Head of caudate nucleus (tissue), 42 donors: Measurements from ENCODE around the gene SUV39H2.

Experiments used
- DNase-seq, 42 donors: peaks; one replicate each; pipeline versions ENCODE4 v3.0.0 to v3.0.0-alpha.2; 2020 to 2021; ENCODE audit warnings: mixed read lengths in 7 of 42
- intact Hi-C: fragments of 100-400 bp; cut with DNase I; formaldehyde crosslinking; loops from one replicate; pipeline ENCODE4 v1.15.0; 2022

Gene SUV39H2, protein sequence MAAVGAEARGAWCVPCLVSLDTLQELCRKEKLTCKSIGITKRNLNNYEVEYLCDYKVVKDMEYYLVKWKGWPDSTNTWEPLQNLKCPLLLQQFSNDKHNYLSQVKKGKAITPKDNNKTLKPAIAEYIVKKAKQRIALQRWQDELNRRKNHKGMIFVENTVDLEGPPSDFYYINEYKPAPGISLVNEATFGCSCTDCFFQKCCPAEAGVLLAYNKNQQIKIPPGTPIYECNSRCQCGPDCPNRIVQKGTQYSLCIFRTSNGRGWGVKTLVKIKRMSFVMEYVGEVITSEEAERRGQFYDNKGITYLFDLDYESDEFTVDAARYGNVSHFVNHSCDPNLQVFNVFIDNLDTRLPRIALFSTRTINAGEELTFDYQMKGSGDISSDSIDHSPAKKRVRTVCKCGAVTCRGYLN

DNA sequence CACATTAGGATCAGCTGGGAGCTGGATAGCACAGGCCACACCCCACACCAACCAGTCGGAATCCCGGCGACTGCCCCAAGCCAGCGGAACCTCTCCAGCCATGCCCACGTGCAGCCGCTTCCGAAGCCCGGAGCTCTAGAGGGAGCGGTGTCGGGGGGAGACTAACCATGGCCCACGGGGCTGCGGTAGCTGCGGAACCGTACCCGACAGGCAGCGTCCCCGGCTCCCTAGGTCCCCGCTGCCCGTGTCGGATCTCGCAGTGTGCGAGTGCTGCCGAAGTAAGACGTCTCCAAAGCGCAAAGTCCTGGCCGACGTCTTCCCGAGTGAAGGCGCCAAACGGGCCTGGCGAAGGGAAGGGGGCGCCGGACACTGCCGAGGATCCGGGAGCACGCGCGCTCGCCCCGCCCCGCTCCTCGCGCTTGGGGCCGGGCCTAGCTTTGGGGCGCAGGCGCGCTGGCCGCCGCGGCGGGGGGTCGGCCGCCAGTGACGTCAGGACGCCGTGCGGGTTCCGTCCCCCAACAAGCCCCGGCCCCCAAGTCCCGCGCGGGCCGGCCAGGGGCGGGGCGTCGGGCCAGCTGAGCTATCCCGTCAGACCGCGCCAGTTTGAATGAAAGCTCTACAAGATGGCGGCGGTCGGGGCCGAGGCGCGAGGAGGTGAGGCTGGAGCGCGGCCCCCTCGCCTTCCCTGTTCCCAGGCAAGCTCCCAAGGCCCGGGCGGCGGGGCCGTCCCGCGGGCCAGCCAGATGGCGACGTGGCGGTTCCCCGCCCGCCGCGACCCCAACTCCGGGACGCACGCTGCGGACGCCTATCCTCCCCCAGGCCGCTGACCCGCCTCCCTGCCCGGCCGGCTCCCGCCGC lies at the start of gene SUV39H2:
TSS of gene SUV39H2 (plus strand) at position 601 of the 858 bp plus-strand sequence. CDS start at position 624, 23 bp downstream.
- intact Hi-C loops = loop anchor here (2.0 to 5.0 kb wide), 3 partner anchors 40 to 218 kb away; partner anchors contain the start of genes CDNF, DCLRE1C, HSPA14 and MSANTD7
- peak; percentile 86 to 98 (median 96) for DNase-seq

DNA sequence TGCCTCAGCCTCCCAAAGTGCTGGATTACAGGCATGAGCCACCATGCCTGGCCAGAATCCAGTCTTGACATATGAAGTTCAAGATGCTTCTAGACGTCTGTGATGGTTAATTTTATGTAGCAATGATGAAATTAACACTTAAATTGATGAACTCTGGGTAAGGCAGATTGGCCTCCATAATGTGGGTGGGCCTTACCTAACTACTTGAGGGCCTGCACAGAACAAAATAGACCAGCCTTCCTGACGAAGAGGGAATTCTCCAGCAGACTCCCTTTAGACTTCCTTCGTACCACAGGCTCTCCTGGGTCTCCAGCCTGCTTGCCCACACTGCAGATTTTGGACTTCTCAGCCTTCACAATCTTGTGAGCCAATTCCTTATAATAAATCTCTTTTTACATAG lies 45.6 kb upstream of the SUV39H2 start:
- intact Hi-C loops = no loop called here
- no peak for DNase-seq

DNA sequence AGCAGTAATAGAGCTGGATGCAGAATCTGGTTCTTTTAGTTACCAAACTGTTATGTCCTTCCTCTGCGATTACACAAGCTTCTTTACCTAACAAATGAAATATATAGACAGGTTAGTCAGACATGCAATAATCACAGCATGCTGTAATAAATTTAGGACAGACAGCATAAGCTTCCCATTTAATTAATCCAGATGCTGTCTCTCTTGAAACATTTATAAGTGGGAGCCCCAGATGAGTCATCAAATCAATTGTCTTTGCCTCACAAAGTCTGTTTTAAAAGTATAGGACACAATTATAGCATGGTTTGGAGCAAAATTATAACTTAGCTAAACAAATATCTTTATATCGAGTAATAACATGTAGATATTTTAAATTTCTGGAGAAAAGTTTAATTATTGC lies 42.5 kb upstream of the SUV39H2 start:
- intact Hi-C loops = loop anchor here (5.0 kb wide), 2 partner anchors 116 to 229 kb away; partner anchors contain the start of gene DCLRE1C
- no peak for DNase-seq

DNA sequence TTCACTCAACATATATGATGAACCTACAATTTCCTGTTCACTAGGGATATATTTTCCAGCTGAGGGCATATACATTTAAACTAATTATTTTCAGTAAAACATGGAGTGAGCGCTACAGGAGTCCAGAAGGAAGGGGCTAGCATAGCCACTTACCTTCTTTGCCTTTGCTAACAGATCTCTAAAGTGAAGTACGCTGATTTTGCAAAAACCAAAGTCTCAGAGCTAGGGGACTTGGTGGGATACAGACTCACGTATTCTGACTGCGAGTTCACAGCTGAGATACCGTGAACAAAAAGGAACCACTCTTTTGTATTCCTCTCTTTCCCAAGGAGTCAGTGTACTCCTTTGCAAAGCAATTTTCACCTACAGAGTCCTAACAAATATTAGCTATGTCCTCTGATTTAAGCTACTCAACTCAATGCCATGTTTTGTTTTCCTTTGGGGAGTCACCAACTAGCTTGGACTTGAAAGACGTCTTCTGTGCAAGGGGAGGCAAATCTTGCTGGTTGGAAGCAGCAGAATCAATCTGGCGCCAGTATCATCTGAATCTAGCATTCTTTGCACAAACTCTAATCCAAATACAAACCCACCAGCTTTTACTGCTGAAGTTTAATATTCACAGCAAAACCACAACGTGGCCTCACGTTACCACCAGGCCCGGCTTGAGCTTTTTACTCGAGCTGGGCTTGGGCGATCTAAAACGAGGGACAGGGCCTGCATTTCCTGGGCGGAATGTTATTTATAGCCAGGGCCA lies 41.5 kb upstream of the SUV39H2 start:
- DNase-seq = peak in 1 of 42 donors; percentile 6
- intact Hi-C loops = loop anchor here (5.0 kb wide), 2 partner anchors 115 to 230 kb away; partner anchors contain the start of gene DCLRE1C

DNA sequence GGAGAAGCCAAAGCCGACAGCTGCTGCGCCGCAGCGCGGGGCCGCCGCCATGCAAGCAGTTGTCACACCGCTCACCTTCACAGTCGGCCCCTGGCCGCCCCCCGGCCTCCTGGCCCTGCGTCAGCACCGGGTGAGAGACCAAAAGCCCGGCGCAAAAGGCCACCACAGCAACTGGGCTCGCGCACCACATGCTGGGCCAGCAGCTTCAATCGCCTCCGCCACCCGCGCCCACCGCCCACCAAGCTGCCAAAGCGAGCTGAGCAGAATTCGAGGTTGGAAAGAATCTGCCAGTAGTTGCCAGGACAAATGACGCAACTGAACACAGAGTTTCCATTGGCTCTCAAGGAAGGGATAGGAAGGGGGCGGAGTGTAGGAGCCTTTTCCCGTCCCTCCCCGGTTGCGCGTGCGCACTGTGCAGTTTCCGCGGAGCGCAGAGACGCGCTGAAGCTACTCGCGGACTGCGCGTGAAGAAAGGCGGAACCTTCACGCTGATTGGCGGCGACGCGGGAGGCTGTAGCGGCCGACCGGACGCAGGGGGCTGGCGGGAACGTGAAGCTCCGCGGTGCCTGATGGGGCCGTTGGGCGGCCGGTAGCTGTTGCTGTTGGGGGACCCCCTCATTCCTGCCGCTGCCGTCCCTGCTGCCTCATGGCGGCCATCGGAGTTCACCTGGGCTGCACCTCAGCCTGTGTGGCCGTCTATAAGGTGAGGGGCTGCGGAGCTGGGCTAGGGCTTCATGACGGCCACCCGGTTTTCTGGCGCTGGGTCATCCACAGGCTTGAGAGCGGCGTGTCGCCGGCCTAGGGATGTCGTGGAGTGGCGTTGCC lies 40.7 kb upstream of the SUV39H2 start, which contains the start of the genes CDNF, HSPA14 and MSANTD7:
TSS of gene CDNF (minus strand) at position 281 of the 825 bp plus-strand sequence. CDS start at position 190, 91 bp downstream.
TSS of gene HSPA14 (plus strand) at position 550 of the 825 bp plus-strand sequence. CDS start at position 647, 97 bp downstream.
TSS of gene MSANTD7 (plus strand) at position 550 of the 825 bp plus-strand sequence. CDS start 3,979 bp downstream, outside the sequence.
- peak; percentile 96 to 100 (median 99) for DNase-seq
- intact Hi-C loops = loop anchor here (2.0 to 5.0 kb wide), 3 partner anchors 41 to 231 kb away; partner anchors contain the start of genes DCLRE1C and SUV39H2

DNA sequence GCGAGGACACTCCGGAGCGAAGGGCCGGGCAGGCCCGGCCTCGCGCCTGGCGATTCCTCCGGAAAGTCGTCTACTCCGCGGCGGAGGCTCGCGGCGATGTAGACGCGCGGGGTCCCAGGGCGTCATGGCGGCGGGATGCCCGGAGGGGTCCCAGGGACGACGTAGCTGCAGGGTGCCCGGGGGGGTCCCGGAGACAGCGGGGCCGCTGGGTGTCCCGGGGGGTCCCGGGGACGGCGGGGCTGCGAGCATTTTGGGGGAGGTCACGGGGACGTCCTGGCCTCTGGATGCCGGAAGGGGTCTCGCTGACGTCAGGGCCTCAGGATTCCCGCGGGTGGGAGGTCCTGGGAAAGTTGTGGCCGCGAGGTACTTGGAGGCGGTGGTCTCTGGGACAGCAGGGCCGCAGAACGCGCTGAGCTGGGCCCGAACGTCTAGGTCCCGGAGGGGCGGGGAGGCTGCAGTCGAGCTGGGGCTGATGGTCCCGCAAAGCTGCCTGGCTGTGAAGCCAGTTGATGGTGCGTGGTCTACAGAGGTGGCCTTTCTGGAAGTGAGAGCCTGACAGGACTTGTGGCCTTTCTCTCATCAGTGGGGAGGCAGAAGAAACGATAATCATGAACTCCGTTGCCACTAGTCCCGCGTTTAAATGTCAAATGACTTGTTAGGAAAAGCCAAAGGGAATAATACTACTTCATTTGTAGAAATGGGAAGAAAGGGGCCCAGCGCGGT lies 39.9 kb upstream of the SUV39H2 start:
- intact Hi-C loops = loop anchor here (2.0 to 5.0 kb wide), 3 partner anchors 40 to 231 kb away; partner anchors contain the start of genes DCLRE1C and SUV39H2
- peak in 24 of 42 donors; percentile 2 to 43 (median 19) for DNase-seq

DNA sequence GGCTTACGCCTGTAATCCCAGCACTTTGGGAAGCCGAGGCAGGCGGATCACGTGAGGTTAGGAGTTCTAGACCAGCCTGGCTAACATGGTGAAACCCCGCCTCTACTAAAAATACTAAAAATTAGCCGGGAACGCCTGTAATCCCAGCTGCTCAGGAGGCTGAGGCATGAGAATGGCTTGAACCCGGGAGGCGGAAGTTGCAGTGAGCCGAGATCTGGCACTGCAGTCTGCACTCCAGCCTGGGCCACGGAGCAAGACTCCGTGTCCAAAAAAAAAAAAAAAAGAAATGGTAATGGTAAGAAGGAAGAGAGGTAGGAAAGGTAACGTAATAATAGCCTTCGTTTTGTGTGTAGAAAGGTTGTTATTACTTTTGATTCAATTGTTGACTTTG lies 39.4 kb upstream of the SUV39H2 start:
- intact Hi-C loops = loop anchor here (2.0 to 5.0 kb wide), 3 partner anchors 40 to 232 kb away; partner anchors contain the start of genes DCLRE1C and SUV39H2
- peak in 8 of 42 donors; percentile 2 to 41 (median 8) for DNase-seq

DNA sequence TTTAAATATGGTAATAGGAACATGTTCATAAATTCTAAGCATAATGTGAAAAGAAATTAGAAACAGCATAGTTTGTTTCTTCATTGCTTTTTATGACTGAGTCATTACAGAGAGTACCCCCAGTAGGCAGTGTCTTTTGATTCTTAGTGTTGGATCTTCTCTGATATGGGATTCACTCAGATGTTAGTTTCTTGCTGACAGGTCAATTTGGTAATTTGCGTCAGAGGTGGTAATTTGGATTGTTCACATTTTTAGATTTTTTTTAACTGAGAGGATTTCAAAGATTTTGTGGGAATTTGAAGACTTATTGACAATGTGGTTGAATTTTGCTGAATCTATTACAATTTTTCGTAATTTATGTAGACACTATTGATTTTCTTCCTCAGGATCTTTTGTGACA lies 38.5 kb upstream of the SUV39H2 start:
- intact Hi-C loops = no loop called here
- DNase-seq = no peak

DNA sequence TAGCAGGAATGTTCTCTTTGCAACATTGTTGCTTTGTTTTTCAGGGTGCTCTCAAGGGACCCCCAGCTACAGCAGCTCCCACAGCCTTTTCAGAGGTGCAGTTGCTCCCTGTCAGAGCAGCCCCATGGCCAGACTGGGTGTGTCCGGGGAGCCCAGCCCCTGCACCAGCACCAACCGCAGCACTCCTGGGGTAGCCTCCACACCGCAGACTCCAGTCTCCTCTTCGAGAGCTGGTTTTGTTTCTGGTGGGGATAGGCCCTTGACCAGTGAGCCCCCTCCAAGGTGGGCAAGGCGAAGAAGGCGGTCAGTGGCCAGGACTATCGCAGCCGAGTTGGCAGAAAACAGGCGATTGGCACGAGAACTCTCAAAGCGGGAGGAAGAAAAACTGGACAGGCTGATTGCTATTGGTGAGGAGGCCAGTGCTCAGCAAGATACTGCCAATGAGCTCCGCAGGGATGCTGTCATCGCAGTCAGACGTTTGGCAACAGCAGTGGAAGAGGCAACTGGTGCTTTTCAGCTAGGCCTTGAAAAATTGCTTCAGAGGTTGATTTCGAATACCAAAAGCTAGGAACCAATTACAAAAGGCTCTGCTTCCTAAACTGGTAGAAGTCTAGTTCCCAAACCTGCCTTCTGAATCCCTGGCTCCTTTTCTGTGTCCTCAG lies 35.2 kb upstream of the SUV39H2 start:
- intact Hi-C loops = no loop called here

DNA sequence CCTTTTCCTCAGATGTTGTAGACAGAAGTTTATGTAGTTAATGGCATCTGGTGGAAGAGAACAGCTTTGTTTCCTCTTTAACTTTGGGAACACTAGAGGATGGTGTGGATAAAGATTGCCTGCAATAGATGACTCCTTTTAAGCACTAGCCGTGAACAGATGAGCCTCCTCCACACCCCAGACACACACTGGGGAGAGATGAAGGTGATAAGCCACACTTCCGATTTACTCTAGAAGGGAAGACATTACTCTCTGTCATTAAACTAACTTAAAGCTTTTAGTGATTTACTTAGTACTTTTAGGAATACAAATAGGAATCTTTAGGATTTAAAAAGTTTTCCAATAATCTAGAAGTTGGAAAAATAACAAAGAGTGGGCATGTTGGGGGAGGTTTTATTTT lies 33.7 kb upstream of the SUV39H2 start:
- no peak for DNase-seq
- intact Hi-C loops = no loop called here

More for the DNA sequence above, 35.2 kb upstream of the SUV39H2 start:
- no peak for DNase-seq

DNA sequence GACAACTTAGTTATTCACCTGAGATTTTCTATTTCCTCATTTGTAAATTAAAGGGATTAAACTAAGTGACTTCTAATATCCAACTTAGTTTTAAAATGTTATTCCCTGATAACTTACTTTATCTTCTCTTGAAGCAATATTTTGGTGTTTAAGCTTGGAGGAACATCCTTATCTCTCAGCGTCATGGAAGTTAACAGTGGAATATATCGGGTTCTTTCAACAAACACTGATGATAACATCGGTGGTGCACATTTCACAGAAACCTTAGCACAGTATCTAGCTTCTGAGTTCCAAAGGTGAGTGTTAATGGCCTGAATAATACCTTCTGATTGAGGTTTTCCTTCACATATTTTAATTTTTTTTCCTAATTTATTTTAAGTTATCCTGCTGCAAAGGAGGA lies 26.4 kb upstream of the SUV39H2 start:
- DNase-seq = no peak
- intact Hi-C loops = no loop called here

DNA sequence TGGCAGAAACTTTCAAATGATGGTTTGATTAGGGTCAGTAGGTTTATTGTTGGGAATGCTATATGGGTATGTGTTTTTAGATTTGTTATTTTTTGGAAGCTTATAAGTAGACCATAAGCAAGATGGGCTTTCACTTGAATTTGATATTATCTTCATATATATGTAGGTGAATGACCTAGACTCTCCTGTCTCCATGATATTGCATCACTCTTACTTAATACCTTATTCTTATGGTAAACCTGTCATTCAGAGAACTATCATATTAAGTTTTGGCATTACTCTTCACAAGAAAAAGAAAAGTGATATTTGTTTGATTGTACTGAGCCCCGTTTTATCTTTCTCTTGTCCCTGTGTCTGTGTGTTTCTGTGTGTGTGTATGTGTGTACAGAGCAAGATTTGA lies 23.2 kb upstream of the SUV39H2 start:
- intact Hi-C loops = no loop called here
- no peak for DNase-seq

DNA sequence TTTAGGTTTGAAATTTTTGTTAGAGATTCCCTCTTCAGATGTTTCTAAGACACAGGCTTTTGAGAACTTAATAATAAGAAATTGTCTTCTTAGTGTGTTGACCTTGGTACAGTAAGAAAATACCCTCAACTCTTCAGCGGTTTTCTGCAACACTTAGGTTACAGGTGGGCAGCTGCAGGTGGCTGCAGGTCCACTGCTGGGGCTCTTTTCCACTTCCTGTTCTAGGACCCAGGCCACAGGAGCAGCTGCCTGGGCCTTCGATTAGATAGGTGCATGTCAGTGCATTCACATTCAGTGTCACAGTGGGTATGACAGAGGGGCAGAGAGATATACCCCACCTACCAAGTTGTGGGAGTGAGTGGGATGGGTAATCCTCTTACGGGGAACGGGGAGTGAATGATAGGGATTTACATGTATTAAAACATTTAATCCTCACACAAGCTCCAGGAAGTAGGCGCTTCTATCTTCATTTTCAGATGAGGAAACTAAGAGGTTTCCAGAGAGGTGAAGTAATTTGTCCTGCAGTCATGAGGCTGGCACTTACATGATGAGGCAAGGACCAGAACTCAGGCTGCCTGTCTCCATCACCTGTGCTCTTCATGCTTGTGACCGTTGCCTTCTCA lies 20.2 kb upstream of the SUV39H2 start:
- intact Hi-C loops = no loop called here

DNA sequence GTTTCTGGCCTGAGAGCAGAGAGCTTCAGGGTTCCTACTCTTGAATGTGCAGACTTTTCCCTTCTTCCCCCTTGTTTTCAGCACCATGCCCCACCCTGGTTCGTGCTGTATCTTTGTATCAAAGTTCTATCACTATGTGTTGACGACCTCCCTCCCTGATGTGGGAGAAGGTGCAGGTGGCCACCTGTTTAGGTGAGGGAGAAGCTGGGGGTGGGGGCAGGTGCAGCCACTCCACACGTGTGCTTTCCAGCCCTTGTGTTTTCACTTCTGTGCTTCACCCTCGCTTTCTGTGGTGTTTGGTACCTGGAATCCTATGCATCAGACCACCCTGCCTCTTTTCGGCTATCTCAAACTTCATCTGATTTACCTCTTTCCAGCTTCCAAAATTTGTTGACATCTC lies 19.6 kb upstream of the SUV39H2 start:
- no peak for DNase-seq
- intact Hi-C loops = no loop called here

More for the DNA sequence above, 20.2 kb upstream of the SUV39H2 start:
- no peak for DNase-seq

DNA sequence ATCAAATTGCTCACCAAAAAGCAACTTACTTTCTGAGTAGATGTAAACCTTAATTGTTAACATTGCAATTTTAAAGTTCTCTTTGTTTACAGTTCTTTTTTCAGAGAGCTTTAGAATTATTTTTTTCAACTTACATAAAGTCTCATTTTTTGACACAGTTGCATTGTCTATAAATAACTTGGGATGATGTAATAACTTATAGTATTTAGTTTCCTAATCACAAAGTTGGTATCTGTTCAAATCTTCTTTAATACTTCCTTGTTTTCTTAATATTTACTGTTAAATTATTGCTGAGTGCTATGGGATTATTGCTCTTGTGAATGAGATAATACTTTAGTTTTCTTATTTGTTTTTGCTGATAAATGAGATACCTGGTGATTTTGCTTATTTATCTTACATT lies 18.9 kb upstream of the SUV39H2 start:
- no peak for DNase-seq
- intact Hi-C loops = no loop called here

DNA sequence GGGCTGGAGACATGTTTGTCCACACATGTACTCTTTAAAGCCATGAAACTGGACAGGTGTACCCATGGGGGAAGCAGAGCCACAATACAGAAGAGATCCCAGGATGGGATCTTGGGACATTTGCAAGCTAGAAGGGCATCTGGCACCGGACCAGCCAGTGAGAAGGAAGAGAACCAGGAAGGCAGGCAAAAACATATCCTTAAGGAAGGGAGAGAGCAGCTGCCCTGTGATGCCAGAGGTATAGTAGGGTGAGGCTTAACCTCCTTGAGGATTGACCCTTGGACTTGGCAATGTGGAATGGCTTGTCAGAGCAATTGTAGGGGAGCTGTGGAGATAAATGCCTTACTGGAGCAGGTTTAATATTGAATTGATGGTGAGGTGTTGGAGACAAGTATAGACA lies 17.9 kb upstream of the SUV39H2 start:
- intact Hi-C loops = no loop called here
- no peak for DNase-seq
